ENCODE measurements around the gene TACR1.

- TF ChIP-seq CTCF (IDR thresholded peaks at IDR 0.05) (no peak), MAX (IDR thresholded peaks at IDR 0.05; ENCODE audit: low read depth) (no peak), USF2 (IDR thresholded peaks at IDR 0.05; ENCODE audit: borderline replicate concordance, low read depth, low read length) (no peak), RAD21 (IDR thresholded peaks at IDR 0.05; ENCODE audit: low read length) (no peak), PBX3 (IDR thresholded peaks at IDR 0.05) (no peak), POLR2AphosphoS5 (IDR thresholded peaks at IDR 0.05; ENCODE audit: low read depth, low read length) (no peak), TAF1 (IDR thresholded peaks at IDR 0.05; ENCODE audit: borderline replicate concordance, low read depth, low read length) (no peak), RXRA (IDR thresholded peaks at IDR 0.05; ENCODE audit: borderline replicate concordance, low read depth) (no peak), JUND (IDR thresholded peaks at IDR 0.05) (no peak)
Measured at GRCh38 chr2:75222527-75222926, 23.2 kb upstream of the TACR1 start.
